Stimulated activated CD4-positive, alpha-beta T cell treated with anti-CD3 and anti-CD28 coated beads, Interleukin-15, amount 100 ng/mL, for 1 hour (primary cell): ENCODE measurements around the gene GUCY2C.

Experiments
- DNase-seq, 2 donors: peaks; one replicate each; pipeline ENCODE4 v3.0.0-alpha.2; 2020; ENCODE audit warnings: low read depth in 1 of 2, low spot score in 1 of 2

Gene GUCY2C

DNA sequence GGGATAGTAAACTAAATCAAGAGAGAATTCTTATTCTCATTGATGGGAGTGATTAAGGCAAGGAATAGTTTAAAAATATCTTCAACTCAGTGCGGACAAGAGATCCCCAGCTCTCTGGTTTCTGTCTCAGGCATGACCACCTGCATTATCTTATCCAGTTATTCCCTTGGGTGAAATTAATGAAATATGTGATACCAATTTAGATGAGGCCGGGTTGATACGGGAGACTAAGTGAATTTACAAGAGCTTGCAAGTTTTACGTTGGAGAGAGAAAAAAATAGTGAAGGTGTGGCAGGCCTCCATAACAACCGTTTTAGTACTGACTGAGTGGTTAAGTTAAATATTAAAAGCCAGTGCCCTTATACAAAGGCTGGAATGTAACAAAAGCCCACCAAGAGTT lies 67.6 kb downstream of the GUCY2C start:
- DNase-seq, result no peak

DNA sequence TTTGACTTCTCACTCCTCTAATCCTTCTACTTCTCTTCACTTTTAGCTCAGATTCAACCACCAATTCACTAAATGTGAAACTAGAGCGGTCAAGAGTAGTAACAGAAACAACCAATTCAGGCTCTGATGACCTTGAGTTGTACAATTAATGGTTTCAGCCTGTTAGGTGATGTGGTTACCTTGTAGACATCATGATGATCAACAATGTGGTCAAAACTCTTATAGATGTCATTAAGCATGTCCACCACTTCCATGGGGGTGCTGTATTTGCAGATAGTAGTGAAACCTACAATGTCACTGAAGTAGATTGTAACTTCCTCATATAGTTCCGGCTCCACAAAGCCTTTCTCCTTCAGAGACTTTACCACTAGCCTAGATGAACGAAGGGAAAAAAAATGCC lies 74.6 kb downstream of the GUCY2C start:
- DNase-seq, result no peak

DNA sequence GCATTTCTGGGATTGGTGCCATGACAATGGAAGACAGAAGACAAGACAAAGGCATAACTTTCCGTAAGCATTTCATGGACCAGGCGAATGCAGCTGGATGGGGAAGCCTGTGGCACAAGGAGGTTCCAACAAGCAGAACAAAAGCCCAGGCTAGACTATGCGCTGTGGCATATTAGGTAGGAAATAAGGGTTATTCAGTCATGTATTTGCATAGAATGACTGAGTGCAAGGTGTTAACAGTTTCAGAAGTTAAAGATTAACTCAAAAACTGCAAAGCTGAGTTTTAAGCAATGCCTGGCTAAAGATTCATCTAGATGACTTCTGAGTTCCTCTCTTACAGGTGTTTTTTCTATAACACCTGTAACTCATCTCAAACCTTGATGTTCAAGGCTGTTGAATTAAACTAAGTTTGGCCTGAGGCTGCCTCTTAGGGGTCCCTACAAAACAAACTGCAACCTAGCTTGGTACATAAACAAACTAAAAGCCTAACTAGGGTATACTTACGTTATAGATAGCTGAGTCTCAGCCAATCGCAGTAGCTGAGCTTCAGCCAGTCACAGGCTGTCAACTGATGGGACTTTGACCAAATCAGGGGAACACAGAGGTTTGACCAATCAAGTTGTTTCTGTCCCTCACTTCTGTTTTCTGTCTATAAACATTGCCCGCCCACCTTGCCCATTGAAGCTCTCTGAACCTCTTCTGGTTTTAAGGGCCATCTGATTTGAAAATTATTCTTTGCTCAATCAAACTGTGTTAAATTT lies 76.5 kb downstream of the GUCY2C start:
- DNase-seq, result no peak

DNA sequence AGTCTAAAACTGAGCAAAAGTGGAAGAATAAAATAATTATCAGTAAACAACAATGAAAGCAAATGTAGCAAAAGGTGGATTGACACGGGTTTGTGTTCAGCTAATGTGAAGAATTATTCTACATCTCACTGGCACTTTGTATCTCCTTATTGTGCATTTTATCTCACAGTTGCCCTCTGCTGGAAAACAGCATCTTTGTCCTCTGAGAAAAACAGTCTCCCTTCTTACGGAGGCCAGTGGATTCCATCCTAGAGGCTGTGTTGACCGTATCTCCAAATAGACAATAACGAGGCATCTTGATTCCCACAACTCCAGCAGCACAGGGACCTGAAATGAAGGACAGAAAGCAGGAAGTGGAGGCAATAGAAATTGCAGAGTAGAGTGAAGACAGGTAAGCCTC lies 77.4 kb downstream of the GUCY2C start:
- DNase-seq, result no peak

DNA sequence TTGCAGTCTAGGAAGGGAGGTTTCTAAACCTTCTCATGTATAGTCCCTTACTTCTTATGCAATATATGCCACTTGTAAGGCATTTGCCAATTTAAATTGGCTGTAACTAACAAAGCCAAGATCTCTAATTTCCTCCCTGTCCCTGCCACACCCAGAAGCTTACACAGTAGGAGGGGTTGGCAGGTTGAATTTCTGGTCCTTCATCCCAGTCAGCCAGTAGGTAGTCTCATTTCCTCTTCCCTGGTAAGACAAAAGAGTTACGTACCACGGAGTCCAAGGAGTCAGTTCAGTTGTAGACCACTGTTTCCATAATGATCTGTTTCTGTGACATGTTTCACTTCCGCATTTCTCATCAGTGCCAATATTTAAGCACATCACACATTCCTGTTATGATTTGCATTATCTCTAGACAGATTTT lies 81.7 kb downstream of the GUCY2C start:
- DNase-seq, result no peak

DNA sequence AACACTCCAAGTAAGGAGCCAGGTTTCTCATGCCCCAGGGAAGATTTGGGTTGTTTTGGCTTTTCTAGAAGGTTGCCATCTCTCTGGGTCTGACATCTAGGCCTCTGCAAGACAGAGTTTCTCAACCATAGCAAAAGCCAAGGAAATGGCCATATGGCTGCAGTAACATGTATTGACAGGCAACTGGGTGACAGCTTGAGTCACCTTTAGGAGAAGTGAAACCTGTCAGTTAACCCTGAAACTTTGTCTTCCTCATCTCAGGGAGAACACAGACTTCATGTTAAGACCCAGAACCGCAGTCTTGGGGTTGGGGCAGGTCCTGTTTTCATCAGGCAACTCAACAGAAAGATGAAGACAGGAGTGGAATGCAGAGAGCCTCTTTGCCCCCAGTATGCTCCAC lies 82.7 kb downstream of the GUCY2C start:
- no peak for DNase-seq

DNA sequence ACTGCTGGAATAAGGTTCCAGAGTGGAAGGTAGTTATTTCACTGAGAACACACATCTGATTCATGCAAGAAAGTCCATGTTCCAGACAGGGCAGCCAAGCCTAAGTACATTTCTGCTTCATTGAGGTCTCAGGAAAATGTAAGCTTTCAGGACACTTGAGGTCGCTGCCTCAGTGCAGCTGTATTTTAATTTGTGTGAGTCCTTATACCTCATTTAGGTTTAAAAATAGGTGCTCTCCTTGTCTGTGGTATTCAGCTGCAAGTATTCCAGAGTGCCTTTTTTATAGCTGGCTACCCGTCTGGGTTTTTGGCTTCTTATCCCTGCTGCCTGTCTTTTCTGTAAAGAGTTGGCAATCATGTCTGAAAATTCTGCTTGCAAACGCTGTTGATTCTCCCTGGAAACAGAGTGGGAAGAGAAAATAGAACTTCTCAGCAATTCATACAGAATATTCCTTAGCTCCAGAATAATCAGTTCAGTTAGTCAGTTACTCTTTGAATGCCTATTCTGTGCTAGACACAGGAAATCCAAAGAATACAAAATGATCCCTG lies 83.4 kb downstream of the GUCY2C start:
- DNase-seq, result no peak

DNA sequence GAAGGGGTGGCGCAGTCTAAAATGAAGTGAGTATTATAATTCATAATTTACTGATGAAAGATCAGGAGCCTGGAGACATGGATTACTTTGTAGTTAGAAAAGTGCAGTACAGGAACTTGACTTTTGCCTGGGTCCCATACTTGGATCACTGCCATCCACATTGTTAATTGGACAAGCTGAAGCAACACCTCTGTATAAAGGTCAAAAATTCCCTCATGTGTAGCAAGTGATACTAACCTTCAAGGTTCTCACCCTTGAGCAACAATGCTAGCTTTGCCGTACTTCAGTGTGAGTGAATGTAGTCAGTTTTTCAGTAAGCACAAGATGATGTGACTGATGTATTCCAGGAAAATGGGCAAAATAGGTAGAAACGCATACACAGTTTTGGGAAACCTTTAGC lies 84.1 kb downstream of the GUCY2C start:
- no peak for DNase-seq

DNA sequence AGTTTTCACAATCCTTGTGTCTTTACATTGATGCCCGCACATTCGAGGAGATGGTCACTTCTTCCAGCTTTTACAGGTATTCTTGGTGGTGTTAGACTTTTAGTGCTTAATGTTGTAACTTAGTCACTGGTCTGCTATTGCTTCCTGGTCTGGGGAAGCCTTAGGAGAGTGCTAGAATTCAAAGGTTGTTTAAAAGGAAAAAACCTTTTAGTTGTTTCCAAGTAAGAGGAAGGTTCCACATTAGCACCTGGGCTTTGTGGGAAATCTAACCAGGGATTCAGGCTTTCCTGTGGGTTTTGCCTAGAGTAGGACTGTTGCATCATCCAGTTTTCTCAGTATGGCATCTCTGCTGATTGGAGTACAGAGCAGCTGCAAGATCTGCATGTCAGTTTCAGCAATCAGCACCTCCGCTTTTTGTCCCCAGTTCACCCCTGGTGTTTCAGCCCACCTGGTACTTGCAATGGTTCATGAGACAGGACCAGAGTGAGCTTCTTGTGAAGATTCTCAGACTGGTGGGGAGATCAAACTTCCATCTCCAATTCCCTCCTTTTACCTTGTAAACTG lies 84.7 kb downstream of the GUCY2C start:
- no peak for DNase-seq

DNA sequence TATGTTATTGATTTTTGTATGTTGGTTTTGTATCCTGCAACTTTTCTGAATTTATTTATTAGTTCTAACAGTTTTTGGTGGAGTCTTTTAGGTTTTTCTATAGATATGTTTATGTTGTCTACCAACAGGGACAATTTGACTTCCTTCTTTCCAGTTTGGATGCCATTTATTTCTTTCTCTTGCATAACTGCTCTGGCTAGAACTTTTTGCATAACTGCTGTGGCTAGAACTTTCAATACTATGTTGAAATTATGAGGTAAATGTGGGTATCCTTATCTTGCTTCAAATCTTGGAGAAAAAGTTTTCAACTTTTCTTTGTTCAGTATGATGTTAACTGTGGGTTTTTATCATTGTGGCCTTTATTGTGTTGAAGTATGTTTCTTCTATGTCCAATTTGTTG lies 88.8 kb downstream of the GUCY2C start:
- DNase-seq, result no peak

DNA sequence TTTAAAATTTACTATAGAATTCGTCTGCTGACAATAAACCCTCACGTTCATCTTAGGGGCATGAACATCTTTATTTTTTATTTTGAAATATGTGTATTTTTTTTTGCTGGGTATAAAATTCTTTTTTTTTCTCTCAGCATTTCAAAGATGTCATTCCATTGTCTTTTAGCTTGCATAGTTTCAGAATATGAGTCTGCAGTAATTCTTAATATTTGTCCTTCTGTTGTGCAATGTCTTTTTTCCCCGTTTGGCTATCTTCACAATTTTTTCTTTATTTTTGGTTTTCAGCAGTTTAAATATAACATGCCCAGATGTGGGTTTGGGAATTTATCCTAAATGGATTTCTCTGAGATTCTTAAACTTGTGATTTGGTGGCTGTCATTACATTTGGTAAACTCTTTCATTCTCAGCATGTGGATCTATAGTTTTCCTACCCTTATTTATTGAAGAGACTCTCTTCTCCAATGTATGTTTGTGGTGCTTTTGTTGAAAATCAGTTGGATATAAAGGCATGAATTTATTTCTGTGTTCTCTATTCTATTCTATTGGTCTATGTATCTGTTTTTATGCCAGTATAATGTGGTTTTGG lies 90.9 kb downstream of the GUCY2C start:
- no peak for DNase-seq

DNA sequence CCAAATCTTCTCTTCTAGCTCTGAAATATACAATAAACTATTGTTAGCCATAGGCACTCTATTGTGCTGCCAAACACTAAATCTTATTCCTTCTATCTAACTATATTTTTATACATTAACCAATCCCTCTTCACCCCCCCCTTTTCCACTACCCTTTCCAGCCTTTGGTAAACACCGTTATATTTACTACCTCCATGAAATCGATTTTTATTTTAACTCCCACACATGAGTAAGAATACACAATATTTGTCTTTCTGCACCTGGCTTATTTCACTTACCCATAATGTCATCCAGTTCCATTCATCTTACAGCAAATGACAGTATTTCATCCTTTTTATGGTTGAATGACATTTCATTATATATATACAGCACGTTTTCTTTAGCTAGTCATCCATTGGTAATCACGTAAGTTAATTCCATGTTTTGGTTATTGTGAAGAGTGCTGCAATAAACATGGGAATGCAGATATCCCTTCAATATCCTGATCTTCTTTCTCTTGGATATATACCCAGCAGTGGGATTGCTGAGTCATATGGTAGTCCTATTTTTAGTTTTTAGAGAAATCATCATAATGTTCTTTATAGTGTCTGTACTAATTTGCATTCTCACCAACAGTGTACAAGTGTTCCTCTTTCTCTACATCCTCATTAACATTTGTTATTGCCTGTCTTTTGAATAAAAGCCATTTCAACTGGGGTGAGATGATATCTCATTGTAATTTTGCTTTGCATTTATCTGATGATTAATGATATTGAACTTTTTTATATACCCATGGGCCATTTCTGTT lies 94.5 kb downstream of the GUCY2C start:
- no peak for DNase-seq

DNA sequence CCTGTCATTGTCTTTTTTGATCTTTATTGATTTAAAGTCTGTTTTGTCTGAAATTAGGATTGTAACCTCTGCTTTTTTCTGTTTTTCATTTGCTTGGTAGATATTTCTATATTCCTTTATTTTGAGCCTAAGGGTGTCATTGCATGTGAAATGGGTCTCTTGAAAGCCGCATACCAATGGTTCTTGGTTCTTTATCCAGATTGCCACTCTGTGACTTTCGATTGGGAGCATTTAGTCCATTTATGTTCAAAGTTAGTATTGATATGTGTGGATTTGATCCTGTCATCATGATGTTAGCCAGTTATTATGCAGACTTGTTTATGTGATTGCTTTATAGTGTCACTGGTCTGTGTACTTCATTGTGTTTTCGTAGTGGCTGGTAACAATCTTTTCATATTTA lies 98.9 kb downstream of the GUCY2C start:
- DNase-seq, result no peak

DNA sequence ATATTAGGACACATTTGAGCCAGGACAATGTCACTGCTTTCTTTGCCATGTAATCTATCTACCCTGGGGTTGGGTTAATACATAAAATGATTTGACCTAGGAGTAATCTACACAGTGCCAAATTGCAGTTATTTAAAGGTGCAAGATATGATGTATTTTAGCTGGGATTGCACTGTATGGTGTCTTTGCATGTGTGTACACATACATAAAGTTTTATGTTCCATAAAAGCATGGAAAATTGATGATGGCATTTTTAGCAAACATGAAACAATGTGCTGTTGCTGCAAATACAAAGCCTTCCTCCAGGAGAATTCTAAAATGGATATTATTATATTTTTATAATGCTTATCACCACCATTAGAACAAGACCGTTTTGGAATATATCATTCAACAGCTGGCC lies 104.7 kb downstream of the GUCY2C start:
- DNase-seq, result no peak

DNA sequence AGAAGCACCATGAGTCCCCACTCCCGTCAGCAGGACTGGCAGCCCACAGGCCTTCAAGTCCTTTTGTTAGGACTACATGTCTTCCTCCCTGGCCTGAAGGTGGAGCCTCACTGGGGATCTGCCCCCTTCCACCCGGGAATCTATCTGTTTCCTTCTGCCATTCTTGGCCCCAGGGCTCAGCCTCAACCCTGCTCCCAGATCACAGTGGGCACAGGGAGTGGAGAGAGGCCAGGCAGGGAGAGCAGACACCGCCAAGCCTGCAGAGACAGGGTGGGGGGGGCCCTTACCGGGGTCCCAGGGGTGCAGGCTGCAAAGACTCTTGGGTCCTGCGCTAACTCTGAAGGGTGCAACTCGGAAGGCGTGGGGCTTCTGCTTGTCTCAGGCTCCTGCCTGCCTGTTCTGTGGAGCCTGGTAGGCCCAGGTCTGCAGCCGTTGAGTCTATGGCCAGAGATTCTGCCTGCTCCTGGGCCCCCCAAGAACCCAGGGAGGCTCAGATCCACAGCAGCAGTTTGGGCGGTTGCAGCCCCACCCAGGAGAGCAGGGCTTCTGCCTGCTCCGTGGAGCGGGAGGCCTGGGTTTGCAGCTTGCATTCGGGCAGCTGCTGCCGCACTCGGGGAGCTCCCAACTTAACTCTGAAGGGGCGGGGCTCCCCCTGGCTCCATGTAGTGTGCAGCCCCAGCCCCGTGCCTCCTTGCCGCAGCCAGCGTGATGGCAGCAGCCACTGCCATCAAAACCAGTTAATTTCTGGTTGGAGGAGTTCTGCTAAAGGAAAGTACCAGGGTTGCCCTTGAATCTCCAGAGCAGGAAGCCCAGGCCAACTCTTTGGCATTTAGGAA lies 107.0 kb downstream of the GUCY2C start:
- no peak for DNase-seq

DNA sequence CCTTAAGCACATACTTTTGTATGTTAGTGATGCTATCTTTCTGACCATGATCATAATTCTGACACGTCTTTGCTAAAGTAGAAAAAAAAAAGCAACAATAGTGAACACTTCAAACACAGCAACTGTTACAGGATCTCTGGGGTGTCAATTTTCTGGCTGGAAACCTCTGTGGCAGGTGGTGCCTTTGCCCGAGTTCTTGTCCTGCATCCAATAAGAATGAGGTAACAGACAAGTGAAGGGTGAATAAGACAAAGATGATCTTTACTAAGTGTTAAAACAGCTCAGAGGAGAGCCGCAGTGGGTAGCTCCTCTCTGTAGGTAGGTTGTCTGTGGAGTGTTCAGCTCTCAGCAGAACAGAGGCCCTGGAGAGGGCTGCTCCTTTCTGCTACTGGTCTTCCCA lies 107.8 kb downstream of the GUCY2C start:
- DNase-seq, result no peak

DNA sequence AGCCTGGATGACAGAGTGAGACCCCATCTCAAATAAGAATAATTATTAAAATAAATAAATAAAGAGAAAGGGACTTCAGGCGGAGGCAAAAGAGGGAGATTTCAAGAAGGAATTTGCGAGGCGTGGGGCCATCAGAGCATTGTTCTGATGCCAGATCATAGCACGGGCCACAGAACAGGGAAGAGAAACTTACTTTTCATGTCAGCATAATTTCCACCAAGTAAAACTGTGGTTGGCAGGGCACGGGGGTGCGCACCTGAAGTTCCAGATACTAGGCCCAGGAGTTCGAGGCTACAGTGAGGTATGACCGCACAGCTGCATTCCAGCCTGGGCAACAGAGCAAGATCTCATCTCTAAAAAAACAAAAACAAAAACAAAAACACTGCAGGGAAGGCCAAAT lies 117.8 kb downstream of the GUCY2C start:
- DNase-seq, result no peak

DNA sequence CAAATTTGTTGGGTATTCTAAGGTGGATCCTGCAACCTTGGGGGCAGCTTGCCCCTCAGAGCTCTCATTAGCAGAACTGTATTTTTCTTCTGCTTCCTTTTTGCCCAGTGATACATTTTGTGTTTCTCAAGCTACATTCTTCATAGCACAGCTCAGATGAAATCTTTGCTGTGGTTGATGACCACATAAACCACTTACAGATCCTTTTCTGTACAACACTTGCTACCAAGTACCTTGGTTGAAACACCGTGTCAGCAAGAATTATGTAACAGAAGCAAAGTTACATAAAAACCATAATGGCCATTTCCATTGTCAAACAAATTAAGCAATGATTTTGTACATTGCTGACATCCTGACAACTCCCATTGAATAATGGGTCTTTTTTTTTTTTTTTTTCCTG lies 119.1 kb downstream of the GUCY2C start:
- DNase-seq, result no peak

DNA sequence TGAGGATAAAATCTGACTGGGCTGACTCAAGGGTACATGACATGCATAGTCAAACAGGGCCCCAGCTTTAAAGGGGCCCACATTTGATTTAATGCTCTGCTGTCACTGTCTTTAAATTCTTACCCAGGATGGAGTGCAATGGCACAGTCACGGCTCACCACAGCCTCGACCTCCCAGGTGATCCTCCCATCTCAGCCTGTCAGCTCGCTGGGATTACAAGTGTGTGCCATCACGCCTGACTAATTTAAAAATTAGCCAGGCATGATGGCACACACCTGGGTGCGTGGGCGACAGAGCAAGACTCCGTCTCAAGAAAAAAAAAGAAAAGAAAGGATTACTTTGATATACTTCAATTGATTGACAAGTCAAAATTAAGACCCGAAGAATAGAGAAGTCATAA lies 119.5 kb downstream of the GUCY2C start:
- DNase-seq, result no peak

DNA sequence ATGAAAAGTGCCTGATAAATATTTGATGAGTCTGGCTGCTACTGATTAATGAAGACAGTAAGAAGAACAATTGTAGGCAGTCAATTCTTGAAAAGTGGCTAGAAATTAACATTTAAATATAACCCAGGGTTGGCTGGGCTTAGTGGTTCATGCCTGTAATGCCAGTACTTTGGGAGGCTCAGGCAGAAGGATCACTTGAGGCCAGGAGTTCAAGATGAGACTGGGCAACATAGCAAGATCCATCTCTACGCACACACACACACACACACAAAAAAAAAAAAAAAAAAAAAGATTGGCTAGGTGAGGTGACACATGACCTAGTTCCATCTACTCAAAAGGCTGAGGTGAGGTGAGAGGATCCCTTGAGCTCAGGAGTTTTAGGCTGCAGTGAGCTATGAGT lies 120.8 kb downstream of the GUCY2C start:
- DNase-seq, result no peak

DNA sequence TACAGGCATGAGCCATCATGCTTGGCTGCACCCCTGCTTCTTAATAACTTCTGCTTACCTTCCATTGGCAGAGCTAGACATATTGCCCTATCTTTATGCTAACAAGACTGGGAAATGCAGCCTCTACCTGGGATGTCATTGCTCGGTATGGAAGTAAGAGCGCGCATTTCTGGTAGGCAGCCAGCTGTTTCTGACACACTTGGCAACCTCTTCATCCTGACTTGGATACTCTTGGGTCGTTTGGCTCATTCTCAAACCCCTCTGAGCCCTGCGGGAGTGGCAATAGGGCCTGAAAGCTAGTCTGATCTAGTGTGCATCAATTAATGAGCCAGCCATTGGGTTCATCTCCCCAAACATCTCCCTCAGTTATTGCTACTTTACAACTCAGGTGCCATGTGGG lies 123.3 kb downstream of the GUCY2C start:
- DNase-seq, result no peak
